Activated CD4-positive, alpha-beta T cell treated with anti-CD3 and anti-CD28 coated beads for 1 hour (primary cell): ENCODE data around the gene ALMS1.
"Not testable (repeated sequence)": the region's sequence is repeated elsewhere in the genome, so short reads cannot be mapped to it uniquely, and the experiment has no call there.

Source experiments
- DNase-seq: peaks from one replicate; pipeline ENCODE4 v3.0.0-alpha.2; 2020

ALMS1 gene

DNA sequence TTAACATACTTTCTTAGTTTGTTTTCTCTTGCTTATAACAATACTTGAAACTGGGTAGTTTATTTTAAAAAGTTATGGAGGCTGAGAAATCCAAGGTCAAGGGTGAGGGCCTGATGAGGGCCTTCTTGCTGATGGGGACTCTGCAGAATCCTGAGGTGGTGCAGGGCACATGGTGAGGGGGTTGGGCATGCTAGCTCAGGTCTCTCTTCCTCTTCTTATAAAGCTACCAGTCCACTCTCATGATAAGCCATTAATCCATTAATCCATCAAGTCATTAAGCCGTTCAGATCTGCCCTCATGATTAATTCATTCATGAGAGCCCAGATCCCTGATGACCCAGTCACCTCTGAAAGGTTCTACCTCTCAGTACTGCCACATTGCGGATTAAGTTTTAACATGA is 21.4 kb downstream of the ALMS1 start:
- DNase-seq, result no peak

DNA sequence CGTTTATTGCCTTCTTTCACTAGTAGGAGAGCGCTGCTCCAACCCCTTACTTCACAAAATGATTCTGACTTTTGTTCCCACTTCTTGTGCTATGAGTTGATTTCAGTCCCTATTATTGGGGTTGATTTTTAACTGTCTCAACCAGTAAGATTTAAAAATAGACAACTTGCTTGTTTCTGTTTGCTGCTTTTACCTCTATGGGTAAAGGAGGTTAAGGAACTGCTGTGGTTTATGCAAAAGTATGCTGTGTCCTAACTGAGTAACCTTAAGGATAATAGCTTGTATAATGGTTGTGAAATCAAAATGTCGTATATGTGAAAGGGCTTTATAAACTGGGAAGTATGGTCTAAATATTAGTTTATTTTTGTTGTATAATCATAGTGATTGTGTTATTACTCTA is 22.6 kb downstream of the ALMS1 start:
- no peak for DNase-seq

DNA sequence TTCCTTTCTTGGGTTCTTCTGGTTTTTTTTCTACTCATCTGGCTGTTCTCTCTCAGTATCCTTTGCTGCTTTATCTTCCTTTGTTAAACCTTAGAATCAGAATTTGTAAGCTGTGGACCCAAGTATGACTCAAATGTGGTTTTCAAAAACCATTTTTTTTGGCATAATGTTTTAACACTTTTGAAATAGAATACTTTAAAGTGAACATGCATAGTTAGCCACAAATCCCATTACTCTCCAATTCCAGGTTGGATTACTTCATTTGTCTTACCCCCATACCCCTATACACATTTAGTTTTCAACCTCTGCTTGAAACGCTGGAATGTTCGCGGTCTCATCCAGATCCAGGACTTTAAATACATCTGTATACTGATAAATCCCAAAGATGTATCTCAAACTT is 29.1 kb downstream of the ALMS1 start:
- no peak for DNase-seq

DNA sequence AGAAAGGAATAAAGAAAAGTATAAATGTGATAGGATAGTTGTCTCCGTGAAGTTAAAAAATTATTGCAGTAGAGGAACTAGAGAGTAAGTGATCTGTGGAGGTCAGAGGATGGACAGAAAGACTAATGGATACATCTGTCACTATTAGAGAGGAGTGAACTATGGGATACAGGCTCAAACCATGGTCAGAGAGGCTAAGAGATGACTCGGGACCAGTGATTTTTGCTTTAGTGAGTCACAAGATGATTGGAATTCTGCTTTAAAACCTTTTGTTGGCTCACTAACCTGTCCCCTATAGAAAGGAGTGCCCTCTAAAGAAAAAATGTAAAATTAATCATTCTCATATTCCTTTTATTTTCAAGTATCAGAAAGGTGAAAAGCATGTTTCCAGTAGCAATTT is 30.3 kb downstream of the ALMS1 start:
- no peak for DNase-seq

DNA sequence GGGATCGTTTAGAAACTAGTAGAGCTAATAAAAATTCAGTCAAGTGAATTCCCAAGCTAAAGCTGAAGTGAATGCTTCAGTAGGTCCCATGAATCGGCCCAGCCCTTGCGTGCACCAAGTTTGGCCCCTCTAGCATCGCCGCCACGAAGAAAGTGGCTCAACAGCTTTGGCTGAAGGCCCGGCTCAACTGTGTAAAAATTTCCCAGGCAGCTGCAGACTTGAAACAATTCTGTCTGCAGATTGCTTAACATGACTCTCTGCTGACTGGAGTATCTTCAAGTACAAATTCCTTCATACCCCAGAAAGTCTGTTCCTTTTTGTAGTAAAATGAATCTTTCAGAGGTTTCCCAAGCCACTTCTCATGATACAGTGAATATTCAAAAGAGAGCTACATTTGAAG is 32.7 kb downstream of the ALMS1 start:
- DNase-seq, result no peak

DNA sequence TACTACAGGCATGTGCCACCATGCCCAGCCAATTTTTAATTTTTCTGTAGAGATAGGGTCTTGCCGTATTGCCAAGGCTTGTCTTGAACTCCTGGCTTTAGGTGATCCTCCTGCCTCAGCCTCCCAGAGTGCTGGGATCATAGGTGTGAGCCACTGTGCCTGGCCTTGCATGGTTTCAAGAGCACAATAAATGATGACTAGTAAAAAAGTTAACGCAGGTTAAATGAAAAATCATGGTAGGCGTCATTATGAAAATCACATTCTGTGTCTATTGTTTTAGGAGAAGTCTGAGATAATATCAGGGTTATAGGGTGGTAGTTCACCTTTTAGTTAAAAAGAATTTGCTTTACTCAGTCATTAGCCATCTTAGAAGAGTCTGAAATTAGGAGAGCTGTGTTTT is 38.3 kb downstream of the ALMS1 start:
- no peak for DNase-seq

DNA sequence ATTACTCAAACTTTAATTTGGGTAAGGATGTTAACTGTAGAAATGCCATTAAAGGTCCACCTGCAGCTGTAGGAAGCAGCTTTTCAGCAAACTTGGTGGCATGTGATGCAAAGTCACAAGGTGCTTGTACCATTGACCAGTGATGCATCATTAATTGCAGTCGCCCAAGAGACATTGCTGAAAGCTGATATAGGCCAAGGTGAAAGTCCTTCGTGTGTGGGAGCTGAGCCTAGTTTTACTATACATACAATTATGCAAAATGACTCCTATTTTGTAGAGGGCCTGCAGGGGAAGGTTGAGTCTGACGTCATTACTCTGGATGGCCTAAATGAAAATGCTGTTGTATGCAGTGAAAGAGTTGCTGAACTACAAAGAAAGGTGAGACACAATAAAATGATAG is 40.5 kb downstream of the ALMS1 start:
- DNase-seq, result no peak

DNA sequence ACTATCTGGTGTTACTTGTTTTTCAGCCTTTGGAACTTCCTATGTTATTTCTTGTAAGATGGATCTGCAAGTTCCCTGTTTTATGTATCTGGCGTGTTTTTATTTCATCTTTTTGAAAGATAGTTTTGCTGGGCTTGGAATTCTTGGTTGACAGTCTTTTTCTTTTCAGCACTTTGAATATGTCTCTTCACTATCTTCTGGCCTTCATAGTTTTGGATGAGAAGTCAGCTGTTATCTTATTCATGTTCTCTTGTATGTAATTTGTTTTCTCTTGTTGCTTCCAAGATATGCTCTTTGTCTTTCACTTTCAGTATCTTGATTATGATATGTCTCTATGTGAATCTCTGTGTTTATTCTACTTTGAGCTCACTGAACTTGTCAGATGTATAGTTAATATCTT is 50.4 kb downstream of the ALMS1 start:
- no peak for DNase-seq

DNA sequence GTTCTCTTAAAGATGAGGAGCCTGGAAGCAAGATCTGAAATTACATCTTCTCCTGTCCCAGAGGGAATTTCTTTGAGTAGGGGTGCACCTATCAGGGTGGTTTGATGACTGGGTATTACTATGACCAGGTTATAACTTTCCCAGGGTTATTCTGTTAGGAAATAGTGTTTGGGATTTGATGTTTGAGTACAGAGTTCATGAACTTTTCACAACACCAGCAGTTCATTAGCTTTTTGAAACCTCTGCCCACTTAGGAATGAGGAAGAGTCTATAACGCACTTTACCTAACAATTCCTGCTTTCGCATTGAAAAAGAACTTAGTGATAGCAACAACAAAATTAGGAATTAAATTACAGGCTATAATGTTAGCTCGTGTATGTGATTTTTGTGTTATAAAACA is 58.6 kb downstream of the ALMS1 start:
- DNase-seq, result no peak

DNA sequence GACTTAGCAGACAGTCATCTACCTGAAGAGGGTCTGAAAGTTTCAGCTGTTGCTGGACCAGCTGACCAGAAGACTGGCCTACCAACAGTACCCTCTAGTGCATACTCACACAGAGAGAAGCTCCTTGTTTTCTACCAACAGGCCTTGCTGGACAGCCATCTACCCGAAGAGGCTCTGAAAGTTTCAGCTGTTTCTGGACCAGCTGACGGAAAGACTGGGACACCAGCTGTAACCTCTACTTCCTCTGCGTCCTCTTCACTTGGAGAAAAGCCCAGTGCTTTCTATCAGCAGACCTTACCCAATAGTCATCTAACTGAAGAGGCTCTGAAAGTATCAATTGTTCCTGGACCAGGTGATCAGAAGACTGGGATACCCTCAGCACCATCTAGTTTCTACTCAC is 63.2 kb downstream of the ALMS1 start:
- no peak for DNase-seq

DNA sequence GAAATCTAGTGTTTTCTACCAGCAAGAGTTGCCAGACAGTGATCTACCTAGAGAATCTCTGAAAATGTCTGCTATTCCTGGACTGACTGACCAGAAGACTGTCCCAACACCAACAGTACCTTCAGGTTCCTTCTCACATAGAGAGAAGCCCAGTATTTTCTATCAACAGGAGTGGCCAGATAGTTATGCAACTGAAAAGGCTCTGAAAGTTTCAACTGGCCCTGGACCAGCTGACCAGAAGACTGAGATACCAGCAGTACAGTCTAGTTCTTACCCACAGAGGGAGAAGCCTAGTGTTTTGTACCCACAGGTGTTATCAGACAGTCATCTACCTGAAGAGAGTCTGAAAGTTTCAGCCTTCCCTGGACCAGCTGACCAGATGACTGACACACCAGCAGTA is 63.8 kb downstream of the ALMS1 start:
- no peak for DNase-seq

DNA sequence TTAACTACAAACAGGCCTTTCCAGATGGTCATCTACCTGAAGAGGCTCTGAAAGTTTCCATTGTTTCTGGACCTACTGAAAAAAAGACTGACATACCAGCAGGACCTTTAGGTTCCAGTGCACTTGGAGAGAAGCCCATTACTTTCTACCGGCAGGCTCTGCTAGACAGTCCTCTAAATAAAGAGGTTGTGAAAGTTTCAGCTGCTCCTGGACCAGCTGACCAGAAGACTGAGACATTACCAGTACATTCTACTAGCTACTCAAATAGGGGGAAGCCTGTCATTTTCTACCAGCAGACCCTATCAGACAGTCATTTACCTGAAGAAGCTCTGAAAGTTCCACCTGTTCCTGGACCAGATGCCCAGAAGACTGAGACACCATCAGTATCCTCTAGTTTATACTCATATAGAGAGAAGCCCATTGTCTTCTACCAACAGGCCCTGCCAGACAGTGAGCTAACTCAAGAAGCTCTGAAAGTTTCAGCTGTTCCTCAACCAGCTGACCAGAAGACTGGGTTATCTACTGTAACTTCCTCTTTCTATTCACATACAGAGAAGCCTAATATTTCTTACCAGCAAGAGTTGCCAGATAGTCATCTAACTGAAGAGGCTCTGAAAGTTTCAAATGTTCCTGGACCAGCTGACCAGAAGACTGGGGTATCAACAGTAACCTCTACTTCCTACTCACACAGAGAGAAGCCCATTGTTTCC is 65.8 kb downstream of the ALMS1 start:
- DNase-seq, result no peak

DNA sequence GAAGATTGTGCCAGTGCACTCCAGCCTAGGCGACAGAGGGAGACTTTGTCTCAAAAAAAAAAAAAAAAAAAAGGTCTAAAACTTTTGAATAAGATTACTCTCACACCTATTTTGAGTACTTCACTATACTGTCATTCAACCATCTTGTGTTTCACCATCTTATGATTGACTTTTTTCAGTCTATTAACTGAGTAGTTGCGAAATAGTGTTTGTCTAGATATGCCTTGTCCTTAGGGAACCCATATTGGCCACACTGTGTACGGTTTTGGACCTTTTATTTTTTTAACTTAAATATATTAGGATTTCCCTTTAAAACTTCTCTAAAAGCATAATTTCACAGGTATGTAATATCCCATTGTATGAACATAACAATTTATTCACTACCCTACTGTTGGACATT is 72.3 kb downstream of the ALMS1 start:
- DNase-seq, result no peak

DNA sequence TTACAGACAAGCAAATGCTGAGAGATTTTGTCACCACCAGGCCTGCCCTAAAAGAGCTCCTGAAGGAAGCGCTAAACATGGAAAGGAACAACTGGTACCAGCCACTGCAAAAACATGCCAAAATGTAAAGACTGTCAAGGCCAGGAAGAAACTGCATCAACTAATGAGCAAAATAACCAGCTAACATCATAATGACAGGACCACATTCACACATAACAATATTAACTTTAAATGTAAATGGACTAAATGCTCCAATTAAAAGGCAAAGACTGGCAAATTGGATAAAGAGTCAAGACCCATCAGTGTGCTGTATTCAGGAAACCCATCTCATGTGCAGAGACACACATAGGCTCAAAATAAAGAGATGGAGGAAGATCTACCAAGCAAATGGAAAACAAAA is 76.8 kb downstream of the ALMS1 start:
- not testable (repeated sequence) for DNase-seq

DNA sequence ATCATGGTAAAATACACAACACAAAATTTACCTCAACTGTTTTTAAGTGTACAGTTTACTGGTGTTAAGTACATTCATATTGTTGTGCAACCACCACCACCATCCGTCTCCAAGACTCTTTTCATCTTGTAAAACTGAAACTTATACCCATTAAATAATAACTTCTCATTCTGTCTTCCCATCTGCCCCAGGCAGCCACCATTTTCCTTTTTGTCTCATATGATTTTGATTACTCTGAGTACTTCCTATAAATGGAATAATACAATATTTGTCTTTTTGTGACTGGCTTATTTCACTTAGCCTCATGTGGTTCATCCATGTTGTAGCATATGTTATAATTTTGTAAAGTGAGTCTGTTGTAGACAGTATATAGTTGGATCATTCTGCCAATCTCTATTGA is 82.7 kb downstream of the ALMS1 start:
- DNase-seq, result no peak

DNA sequence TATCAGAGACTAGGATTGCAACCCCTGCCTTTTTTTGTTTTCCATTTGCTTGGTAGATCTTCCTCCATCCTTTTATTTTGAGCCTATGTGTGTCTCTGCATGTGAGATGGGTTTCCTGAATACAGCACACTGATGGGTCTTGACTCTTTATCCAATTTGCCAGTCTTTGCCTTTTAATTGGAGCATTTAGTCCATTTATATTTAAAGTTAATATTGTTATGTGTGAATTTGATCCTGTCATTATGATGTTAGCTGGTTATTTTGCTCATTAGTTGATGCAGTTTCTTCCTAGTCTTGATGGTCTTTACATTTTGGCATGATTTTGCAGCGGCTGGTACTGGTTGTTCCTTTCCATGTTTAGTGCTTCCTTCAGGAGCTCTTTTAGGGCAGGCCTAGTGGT is 98.2 kb downstream of the ALMS1 start:
- not testable (repeated sequence) for DNase-seq

DNA sequence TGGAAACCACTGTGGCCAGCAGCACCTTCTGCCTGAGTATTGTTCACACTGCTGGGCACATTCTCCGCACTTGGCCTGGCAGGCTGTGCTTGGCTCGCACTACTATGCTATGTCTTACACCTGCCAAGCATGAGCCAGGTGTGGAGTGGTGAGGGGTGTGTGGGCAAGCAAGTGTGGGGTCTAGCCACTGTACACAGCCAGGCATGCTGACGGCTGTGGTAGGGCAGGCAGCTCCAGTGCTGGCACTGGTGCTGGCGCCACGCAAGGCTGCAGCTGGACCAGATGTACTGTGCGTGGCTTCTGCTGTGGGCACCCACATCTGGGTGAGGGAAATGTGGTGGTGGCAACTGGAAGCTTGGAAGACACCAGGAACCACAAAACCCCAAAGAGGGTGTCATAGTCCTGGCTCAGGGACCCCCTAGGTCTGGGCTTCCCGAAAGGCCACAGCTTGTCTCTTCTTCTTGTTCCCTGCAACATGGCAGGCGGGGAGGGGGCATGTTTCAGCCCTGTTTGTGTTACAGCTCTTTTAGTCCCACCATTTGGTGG is 101.5 kb downstream of the ALMS1 start:
- no peak for DNase-seq

DNA sequence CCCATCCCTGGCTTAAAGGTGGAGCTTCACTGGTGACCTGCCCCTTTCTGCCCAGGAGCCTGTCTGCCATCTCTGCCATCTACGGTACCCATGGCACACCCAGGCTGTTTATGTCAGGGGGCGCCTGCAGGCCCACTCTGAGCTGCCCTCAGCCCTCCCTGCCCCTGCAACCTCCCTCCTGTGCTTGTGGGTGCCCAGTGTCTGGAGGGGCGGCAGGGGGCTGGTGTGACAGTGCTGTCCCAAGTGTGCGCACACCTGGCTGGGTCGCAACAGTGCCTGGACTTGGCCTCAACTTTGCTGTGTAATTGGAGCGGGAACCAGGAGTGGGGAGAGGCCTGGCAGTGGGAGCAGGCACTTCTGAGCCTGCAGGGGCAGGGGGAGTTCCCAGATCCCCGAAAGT is 102.4 kb downstream of the ALMS1 start:
- DNase-seq, result no peak

DNA sequence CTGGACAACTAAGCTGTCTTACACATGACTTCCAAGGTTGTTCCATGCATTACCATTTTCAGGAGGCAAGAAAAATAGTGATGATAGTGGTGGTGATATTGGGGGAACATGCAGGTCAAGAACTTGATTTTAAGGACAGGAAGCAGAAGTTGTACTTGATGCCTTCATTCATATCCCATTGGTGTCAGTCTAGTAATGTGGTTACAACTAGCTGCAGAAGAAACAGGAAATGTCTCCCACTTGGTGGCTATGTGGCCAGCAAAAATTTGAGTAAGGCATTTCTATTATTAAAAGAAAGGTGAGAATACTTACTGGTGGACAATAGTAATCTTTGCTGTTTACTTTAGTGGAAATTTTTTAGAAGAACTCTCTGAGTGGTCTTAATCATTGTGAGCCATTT is 103.4 kb downstream of the ALMS1 start:
- DNase-seq, result no peak

DNA sequence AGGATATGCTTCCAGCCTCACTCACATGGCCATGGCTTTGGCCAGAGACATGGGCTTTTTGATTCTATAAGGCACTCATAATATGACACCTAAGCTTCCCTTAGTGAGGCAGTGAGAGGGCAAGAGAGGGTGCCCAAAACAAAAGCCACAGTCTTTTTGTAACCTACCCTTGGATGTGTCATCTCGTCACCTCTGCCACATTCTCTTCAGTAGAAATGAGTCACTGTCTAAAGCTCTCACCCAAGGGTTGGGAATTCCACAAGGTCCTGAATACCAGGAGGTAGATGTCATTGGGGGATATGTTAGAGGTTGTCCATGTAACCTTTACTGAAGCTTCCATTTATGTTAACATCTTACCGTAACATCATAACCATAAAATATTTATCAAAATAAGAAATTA is 108.4 kb downstream of the ALMS1 start:
- DNase-seq, result no peak

DNA sequence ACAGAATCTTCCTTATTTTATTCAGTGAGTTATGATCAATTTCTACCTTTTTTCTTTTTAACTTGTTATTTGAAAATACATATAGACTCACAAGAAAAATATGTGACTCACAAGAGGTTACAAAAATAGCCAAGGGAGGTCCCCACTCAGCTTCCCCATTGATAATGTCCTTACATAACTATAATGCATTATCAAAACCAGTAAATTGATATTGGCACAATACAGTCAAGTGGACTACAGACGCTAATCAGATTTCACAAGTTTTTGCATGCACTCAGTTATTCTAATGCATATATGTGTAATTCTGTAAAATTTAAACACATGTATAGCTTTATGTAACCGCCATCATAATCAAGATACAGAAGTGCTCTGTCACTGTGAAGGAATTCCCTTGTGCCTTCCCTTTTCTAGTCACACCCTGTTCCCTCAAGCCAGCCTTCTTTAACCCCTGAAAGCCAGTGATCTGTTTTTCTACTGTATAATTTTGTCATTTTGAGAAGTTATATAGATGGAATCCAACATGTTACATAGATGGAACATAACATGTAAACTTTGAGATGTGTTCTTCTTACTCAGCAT is 118.4 kb downstream of the ALMS1 start:
- no peak for DNase-seq

DNA sequence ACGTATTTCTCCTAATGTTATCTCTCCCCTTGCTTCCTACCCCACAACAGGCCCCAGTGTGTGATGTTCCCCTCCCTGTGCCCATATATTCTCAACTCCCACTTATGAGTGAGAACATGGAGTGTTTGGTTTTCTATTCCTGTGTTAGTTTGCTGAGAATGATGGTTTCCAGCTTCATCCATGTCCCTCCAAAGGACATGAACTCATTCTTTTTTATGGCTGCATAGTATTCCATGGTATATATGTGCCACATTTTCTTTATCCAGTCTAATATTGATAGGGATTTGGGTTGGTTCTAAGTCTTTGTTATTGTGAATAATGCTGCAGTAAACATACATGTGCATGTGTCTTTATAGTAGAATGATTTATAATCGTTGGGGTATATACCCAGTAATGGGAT is 119.2 kb downstream of the ALMS1 start:
- DNase-seq, result not testable (repeated sequence)

DNA sequence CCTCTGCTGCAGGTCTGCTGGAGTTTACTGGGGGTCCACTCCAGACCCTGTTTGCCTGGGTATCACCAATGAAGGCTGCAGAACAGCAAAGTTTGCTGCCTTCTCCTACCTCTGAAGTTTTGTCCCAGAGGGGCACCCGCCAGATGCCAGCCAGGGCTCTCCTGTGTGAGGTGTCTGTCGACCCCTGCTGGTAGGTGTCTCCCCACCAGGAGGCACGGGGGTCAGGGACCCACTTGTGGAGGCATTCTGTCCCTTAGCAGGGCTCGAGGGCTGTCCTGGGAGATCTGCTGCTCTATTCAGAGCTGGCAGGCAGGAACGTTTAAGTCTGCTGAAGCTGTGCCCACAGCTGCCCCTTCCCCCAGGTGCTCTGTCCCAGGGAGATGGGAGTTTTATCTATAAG is 124.8 kb downstream of the ALMS1 start:
- not testable (repeated sequence) for DNase-seq

DNA sequence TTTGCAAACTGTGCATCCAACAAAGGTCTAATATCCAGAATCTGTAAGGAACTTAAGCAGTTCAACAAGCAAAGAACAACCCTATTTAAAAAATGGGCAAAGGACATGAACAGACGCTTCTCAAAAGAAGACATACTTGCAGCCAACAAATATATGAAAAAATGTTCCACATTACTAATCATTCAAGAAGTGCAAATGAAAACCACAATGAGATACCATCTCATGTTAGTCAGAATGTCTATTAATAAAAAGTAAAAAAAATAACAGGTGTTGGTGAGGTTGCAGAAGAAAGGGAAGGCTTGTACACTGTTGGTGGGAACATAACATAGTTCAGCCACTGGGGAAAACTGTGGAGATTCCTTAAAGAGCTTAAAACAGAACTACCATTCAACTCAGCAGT is 130.4 kb downstream of the ALMS1 start:
- no peak for DNase-seq

DNA sequence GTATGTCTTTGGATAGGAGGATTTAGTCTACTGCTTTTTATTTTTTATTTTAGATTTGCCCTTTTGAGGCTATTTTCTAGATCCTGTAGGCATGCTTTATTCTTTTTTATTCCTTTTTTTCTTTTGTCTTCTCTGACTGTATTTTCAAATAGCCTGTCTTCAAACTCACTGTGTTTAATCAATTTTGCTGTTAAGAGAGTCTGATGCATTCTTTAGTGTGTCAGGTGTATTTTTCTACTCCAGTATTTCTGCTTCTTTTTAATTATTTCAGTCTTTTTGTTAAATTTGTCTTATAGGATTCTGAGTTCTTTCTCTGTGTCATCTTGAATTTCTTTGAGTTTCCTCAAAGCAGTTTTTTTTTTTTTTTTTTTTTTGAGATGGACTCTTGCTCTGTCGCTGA is 143.1 kb downstream of the ALMS1 start:
- no peak for DNase-seq
